GM21515 (cell line): ENCODE data around the gene ZNF732.
"Not testable (repeated sequence)": the region's sequence is repeated elsewhere in the genome, so short reads cannot be mapped to it uniquely, and the experiment has no call there.

Experiments used
- ATAC-seq: cut with Tn5 transposase; IDR thresholded peaks from one replicate; pipeline ENCODE4 v1.9.1; 2021; ENCODE audit not compliant: unreplicated experiment

ZNF732 gene

GRCh38 chr4:304969-305680, at the start of gene ZNF732:
Gene ZNF732, minus strand, starts transcription at chr4:305474. Its CDS starts 164 bp downstream, at chr4:305310.
- ATAC-seq = no peak

GRCh38 chr4:340011-340410, 34.7 kb upstream of the ZNF732 start:
- ATAC-seq = no peak

GRCh38 chr4:338759-339097, 33.5 kb upstream of the ZNF732 start:
- ATAC-seq = no peak

- peak; percentile 27 for ATAC-seq
Measured at GRCh38 chr4:337932-338758, 32.9 kb upstream of the ZNF732 start.

GRCh38 chr4:337143-337931, 32.1 kb upstream of the ZNF732 start, which contains the start of gene ZNF141:
Gene ZNF141, plus strand, starts transcription at chr4:337814. Its CDS starts 170 bp downstream, at chr4:337984.
- peak; percentile 96 for ATAC-seq

GRCh38 chr4:336893-337142, 31.5 kb upstream of the ZNF732 start:
- no peak for ATAC-seq

GRCh38 chr4:336099-336892, 31.0 kb upstream of the ZNF732 start:
- ATAC-seq = no peak

GRCh38 chr4:335515-335914, 30.2 kb upstream of the ZNF732 start:
- no peak for ATAC-seq

GRCh38 chr4:328729-329128, 23.5 kb upstream of the ZNF732 start:
- ATAC-seq = no peak

GRCh38 chr4:314296-314903, 9.1 kb upstream of the ZNF732 start:
- no peak for ATAC-seq

- no peak for ATAC-seq
Measured at GRCh38 chr4:309807-310206, 4.5 kb upstream of the ZNF732 start.

GRCh38 chr4:306551-306961, 1.3 kb upstream of the ZNF732 start:
- ATAC-seq = no peak

- ATAC-seq = not testable (repeated sequence)
Measured at GRCh38 chr4:304516-304915, 758 bp downstream of the ZNF732 start.

GRCh38 chr4:302381-302780, 2.9 kb downstream of the ZNF732 start:
- no peak for ATAC-seq

- ATAC-seq = no peak
Measured at GRCh38 chr4:294732-295131, 10.5 kb downstream of the ZNF732 start.

GRCh38 chr4:288891-289290, 16.4 kb downstream of the ZNF732 start:
- ATAC-seq = no peak

- no peak for ATAC-seq
Measured at GRCh38 chr4:273309-274017, 31.8 kb downstream of the ZNF732 start.

- no peak for ATAC-seq
Measured at GRCh38 chr4:271492-272103, 33.7 kb downstream of the ZNF732 start.

- not testable (repeated sequence) for ATAC-seq
Measured at GRCh38 chr4:259240-259639, 46.0 kb downstream of the ZNF732 start.

GRCh38 chr4:256492-256891, 48.8 kb downstream of the ZNF732 start:
- ATAC-seq = no peak
